Measurements from ENCODE around the gene IFIT2.

DNA sequence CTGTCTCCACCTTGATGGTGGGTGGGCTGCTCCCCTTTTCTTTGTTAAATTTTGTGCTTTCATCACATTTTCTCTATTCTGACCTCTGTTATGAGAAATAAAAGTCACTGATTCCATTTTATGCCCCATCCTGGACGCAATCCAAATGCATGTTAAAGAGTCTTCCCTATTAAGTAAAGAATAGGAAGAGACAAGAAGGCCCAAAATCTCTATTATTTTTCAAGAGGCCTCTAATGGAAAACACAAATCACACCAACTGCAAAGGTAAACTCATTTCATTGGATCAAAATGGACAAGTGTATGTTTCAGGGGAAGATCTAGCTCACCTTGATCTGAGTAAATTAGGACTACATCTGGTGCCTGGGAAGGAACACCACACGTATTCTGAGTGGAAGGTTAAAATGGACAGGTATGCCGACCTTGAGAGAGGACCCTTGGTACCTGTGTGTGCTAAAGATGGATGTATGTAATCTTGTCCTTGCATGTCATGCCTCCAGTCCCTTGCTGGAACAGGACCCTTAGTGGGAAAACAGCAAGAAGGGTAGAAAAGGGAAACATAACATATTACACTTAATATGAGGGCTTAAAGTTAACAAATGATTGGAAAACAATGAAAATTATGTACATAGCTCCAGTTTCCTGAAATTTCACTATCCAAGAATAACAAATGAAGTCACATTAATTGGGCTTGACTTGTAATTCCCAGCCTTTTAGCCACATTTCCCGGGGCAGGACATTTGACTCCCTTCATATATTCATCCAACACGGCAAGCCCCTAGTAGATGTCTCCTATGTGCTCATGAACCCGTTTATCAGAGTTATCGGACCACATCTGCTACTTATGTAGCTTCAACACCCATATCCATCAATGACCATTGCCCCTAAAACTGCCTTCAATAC, 7.6 kb downstream of the IFIT2 start:
- TF ChIP-seq, protein P1, sequence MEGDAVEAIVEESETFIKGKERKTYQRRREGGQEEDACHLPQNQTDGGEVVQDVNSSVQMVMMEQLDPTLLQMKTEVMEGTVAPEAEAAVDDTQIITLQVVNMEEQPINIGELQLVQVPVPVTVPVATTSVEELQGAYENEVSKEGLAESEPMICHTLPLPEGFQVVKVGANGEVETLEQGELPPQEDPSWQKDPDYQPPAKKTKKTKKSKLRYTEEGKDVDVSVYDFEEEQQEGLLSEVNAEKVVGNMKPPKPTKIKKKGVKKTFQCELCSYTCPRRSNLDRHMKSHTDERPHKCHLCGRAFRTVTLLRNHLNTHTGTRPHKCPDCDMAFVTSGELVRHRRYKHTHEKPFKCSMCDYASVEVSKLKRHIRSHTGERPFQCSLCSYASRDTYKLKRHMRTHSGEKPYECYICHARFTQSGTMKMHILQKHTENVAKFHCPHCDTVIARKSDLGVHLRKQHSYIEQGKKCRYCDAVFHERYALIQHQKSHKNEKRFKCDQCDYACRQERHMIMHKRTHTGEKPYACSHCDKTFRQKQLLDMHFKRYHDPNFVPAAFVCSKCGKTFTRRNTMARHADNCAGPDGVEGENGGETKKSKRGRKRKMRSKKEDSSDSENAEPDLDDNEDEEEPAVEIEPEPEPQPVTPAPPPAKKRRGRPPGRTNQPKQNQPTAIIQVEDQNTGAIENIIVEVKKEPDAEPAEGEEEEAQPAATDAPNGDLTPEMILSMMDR (IDR thresholded peaks at IDR 0.05): no peak
- TF ChIP-seq POLR2A (IDR thresholded peaks at IDR 0.05): no peak
